Panc1 (cell line): ENCODE data around the gene GTPBP4. TPM values are rescaled to one million over a fixed set of nuclear protein-coding genes. Genes with fewer than 3 reads are reported as not detected.

ENCODE experiments used
- ATAC-seq: fragments of 200-7000 bp; cut with Tn5 transposase; 2 replicates; pipeline ENCODE4 v1.9.1; 2020; ENCODE audit warnings: mild to moderate bottlenecking, moderate library complexity
- BruUV-seq: library from RNA; stranded (reverse); fragments of 400-500 nt; replicated peaks from 2 replicates; lab custom pipeline; 2021; lab: Mats Ljungman, UMichigan
- CTCF ChIA-PET: fragments of 300-600 bp; sonication (Branson Sonifier 250); formaldehyde crosslinking; loops from one replicate; lab custom pipeline; 2022; ENCODE audit warnings: antibody characterized with exemption; lab: Charles Lee
- POLR2A ChIA-PET: fragments of 300-600 bp; sonication (Branson Sonifier 250); formaldehyde crosslinking; loops from one replicate; lab custom pipeline; 2022; ENCODE audit warnings: antibody characterized with exemption; lab: Charles Lee
- DNase-seq: peaks from one replicate; pipeline ENCODE4 v3.0.0-alpha.2; 2010; ENCODE audit warnings: low read depth, low spot score
- H3K27ac ChIP-seq: 2 replicates; pipeline ENCODE4 v1.5.1; 2011; ENCODE audit warnings: mild to moderate bottlenecking, low read length, inconsistent platforms
- H3K27me3 ChIP-seq: fragments of 200-500 bp; sonication (Bioruptor generic); 2 replicates; pipeline ENCODE4 v1.6.0; 2014; ENCODE audit warnings: low read length, inconsistent platforms; ENCODE audit not compliant: control insufficient read depth, insufficient read depth
- H3K36me3 ChIP-seq: fragments of 200-500 bp; sonication (Bioruptor generic); 2 replicates; pipeline ENCODE4 v1.5.1; 2014; ENCODE audit warnings: inconsistent platforms, mild to moderate bottlenecking, low read length, moderate library complexity; ENCODE audit not compliant: control insufficient read depth, insufficient read depth
- H3K4me1 ChIP-seq: 2 replicates; pipeline ENCODE4 v1.5.1; 2011; ENCODE audit warnings: inconsistent platforms, mild to moderate bottlenecking, low read length, moderate library complexity; ENCODE audit not compliant: control insufficient read depth, insufficient read depth
- H3K4me3 ChIP-seq, 2 experiments: 2 replicates each; pipeline ENCODE4 v1.5.1; 2011 to 2012; ENCODE audit warnings: low read depth in 2 of 2, low read length in 2 of 2, mild to moderate bottlenecking in 2 of 2, inconsistent platforms in 1 of 2, moderate library complexity in 1 of 2
- H3K9me3 ChIP-seq: fragments of 200-500 bp; sonication (Bioruptor generic); 2 replicates; pipeline ENCODE4 v1.5.1; 2014; ENCODE audit warnings: low read depth, mild to moderate bottlenecking, inconsistent platforms, low read length, moderate library complexity; ENCODE audit not compliant: control insufficient read depth, insufficient read depth
- CTCF ChIP-seq: fragments of 450-650 bp; IDR thresholded peaks from 2 replicates; pipeline ENCODE4 v1.5.1; 2017; ENCODE audit warnings: mild to moderate bottlenecking
- POLR2AphosphoS5 ChIP-seq: IDR thresholded peaks from 2 replicates; pipeline ENCODE4 v1.6.1; 2012; ENCODE audit warnings: mild to moderate bottlenecking, low read depth, low read length, moderate library complexity
- SIN3A ChIP-seq: IDR thresholded peaks from 2 replicates; pipeline ENCODE4 v1.6.1; 2012; ENCODE audit warnings: low read depth, mild to moderate bottlenecking, low read length, moderate library complexity, borderline replicate concordance; ENCODE audit not compliant: insufficient read depth
- TCF7L2 ChIP-seq: IDR thresholded peaks from 2 replicates; pipeline ENCODE4 v1.6.1; 2011; ENCODE audit warnings: mild to moderate bottlenecking, low read depth, low read length, inconsistent platforms
- in situ Hi-C: cut with HindIII; loops from 2 replicates; pipeline ENCODE4 v1.10.0; 2016; ENCODE audit warnings: low sequenced_read_pairs, low pct_unique_long_range_greater_than_20kb
- intact Hi-C: fragments of 100-400 bp; cut with micrococcal nuclease; formaldehyde crosslinking; loops from one replicate; pipeline ENCODE4 v1.10.0; 2022; ENCODE audit not compliant: unreplicated experiment
- total RNA-seq: library from RNA; stranded (reverse); gene quantifications from one replicate; pipeline ENCODE4 v1.2.1, GENCODE V29; 2021; ENCODE audit not compliant: unreplicated experiment
- TF ChIP-seq, protein P1 (sequence below), 2 experiments: IDR thresholded peaks; 2 replicates each; pipeline ENCODE4 v1.6.1; 2011 to 2012; ENCODE audit warnings: low read depth in 2 of 2, control low read depth in 1 of 2, low read length in 1 of 2, mild to moderate bottlenecking in 1 of 2, moderate library complexity in 1 of 2; ENCODE audit not compliant: insufficient read depth in 1 of 2

GTPBP4 gene
- total RNA-seq, 1 experiment from 2014 or later: 79.5 TPM

- no peak overlapping the region for H3K4me3 ChIP-seq
- no peaks in the 10 kb centered on the region for H3K9me3 ChIP-seq
- ChIA-PET POLR2A (no interaction called here), CTCF (no interaction called here)
- no peaks in the 10 kb centered on the region for H3K36me3 ChIP-seq
- no peak overlapping the region for H3K27ac ChIP-seq
- DNase-seq: no peak
- TF ChIP-seq, protein P1, sequence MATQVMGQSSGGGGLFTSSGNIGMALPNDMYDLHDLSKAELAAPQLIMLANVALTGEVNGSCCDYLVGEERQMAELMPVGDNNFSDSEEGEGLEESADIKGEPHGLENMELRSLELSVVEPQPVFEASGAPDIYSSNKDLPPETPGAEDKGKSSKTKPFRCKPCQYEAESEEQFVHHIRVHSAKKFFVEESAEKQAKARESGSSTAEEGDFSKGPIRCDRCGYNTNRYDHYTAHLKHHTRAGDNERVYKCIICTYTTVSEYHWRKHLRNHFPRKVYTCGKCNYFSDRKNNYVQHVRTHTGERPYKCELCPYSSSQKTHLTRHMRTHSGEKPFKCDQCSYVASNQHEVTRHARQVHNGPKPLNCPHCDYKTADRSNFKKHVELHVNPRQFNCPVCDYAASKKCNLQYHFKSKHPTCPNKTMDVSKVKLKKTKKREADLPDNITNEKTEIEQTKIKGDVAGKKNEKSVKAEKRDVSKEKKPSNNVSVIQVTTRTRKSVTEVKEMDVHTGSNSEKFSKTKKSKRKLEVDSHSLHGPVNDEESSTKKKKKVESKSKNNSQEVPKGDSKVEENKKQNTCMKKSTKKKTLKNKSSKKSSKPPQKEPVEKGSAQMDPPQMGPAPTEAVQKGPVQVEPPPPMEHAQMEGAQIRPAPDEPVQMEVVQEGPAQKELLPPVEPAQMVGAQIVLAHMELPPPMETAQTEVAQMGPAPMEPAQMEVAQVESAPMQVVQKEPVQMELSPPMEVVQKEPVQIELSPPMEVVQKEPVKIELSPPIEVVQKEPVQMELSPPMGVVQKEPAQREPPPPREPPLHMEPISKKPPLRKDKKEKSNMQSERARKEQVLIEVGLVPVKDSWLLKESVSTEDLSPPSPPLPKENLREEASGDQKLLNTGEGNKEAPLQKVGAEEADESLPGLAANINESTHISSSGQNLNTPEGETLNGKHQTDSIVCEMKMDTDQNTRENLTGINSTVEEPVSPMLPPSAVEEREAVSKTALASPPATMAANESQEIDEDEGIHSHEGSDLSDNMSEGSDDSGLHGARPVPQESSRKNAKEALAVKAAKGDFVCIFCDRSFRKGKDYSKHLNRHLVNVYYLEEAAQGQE (IDR thresholded peaks at IDR 0.05; ENCODE audit: insufficient read depth in 1 of 2, low read depth in 2 of 2, low read length in 1 of 2): no peak
- no peak for TF ChIP-seq TCF7L2
- TF ChIP-seq CTCF: no peak
- no peak for TF ChIP-seq POLR2AphosphoS5
- no peak for TF ChIP-seq SIN3A
- H3K4me1 ChIP-seq: no peaks in the 10 kb centered on the region
- no peak; the same call in 1 of the 2 replicates for ATAC-seq
- in situ Hi-C loops (no loop called here), intact Hi-C loops (no loop called here)
- H3K27me3 ChIP-seq: no peaks in the 10 kb centered on the region
- no TSS peak for BruUV-seq
Observed at GRCh38 chr10:964321-964987, 23.8 kb upstream of the GTPBP4 start.

DNA sequence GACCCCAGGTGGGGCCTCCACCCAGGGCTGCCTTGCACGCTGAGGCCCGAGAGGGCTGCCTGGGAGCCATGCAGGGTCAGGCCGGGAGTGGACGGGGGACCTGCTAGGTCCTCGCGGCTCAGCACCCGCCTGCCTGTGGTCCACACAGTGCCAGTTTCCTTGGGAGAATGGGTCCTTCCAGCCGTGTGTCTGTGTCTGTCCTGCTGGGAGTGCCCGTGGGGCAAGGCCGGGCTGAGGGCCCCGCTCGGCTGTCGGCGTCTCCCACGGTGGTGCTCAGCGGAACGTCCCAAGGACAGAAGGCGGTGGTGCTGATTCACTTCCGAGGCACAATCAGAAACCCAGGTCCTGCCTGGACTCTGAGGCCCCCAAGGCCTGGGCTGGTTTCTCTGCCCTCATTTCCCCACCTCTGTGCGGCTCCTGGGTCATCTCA is 23.2 kb upstream of the GTPBP4 start:
- no peaks in the 10 kb centered on the region for H3K27me3 ChIP-seq
- intact Hi-C loops (no loop called here), in situ Hi-C loops (no loop called here)
- CTCF ChIA-PET: no interaction called here
- H3K4me1 ChIP-seq: no peaks in the 10 kb centered on the region
- no peak overlapping the region for H3K4me3 ChIP-seq
- POLR2A ChIA-PET: no interaction called here
- H3K27ac ChIP-seq: no peak overlapping the region
- TF ChIP-seq POLR2AphosphoS5 (no peak), CTCF (no peak)
- DNase-seq (no peak), ATAC-seq (no peak)
- no TSS peak for BruUV-seq
- H3K36me3 ChIP-seq: no peaks in the 10 kb centered on the region
- no peaks in the 10 kb centered on the region for H3K9me3 ChIP-seq
